ENCODE data around the gene SNRK. TPM values are rescaled to one million over a fixed set of nuclear protein-coding genes. Genes with fewer than 3 reads are reported as not detected.
A peak's percentile ranks its signal among the peaks of the same experiment; 100 is the strongest.

The SNRK gene
- total and polyA plus RNA-seq, 3 donors from 2014 or later = 27.5 to 42.4 (median 37.4) TPM

DNA sequence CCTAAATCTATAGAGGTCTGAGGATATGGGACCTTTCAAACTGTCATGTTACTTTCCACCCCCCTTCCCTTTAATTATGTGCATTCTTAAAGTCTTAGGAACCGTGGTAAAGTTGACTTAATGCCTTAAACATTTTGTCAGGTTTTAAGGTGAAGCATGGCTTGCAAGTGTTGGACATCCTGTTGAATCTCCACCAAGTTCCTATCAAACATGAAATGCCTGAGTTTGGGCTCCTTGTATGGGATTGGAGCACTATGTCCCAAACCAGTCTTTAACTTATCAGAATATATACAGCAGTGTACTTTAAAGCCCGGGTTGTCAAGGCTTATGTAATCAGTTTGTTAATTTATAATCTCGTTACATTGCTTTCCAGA lies 1.1 kb downstream of the SNRK start:
- intact Hi-C loops (cut with DNase I; ENCODE audit: low total_unique reads) = no loop called here
- TF ChIP-seq POLR2A (IDR thresholded peaks at IDR 0.05) = no peak
- TF ChIP-seq, protein P1, sequence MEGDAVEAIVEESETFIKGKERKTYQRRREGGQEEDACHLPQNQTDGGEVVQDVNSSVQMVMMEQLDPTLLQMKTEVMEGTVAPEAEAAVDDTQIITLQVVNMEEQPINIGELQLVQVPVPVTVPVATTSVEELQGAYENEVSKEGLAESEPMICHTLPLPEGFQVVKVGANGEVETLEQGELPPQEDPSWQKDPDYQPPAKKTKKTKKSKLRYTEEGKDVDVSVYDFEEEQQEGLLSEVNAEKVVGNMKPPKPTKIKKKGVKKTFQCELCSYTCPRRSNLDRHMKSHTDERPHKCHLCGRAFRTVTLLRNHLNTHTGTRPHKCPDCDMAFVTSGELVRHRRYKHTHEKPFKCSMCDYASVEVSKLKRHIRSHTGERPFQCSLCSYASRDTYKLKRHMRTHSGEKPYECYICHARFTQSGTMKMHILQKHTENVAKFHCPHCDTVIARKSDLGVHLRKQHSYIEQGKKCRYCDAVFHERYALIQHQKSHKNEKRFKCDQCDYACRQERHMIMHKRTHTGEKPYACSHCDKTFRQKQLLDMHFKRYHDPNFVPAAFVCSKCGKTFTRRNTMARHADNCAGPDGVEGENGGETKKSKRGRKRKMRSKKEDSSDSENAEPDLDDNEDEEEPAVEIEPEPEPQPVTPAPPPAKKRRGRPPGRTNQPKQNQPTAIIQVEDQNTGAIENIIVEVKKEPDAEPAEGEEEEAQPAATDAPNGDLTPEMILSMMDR (IDR thresholded peaks at IDR 0.05) = no peak
- peak overlapping the region; percentile 70 to 91 for H3K27ac ChIP-seq
- no peak for DNase-seq
- 6% methylated on average over 3 of the region's 3 CpGs for WGBS, 2 donors
- peak overlapping the region; percentile 65 to 84 for H3K4me3 ChIP-seq
- peaks cover 6% of the 10 kb centered on the region for H3K4me1 ChIP-seq
- H3K36me3 ChIP-seq (ENCODE audit: low read depth, missing control alignments) = no peaks in the 10 kb centered on the region
- no peaks in the 10 kb centered on the region for H3K9me3 ChIP-seq
- H3K27me3 ChIP-seq = no peaks in the 10 kb centered on the region

DNA sequence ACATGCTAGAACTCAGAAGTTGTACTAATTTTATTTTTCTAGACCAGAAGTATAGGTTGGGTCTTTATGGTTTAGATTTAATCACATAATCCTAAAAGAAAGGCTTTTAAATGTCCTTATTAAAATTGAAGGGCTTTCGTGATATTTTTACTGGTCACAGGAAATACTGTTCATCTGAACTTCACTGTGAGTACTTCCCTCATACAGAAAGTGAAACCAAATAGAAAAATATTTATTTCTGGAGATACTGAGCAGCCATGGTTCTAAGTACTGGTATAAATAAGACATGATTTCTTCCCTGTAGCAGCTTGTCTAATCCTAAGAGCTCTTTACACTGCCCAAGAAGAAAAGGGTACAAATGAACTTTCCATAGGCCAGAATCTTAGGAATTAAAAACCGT lies 2.0 kb downstream of the SNRK start:
- H3K27ac ChIP-seq = peak overlapping the region in 1 of 2 donors; percentile 60

DNA sequence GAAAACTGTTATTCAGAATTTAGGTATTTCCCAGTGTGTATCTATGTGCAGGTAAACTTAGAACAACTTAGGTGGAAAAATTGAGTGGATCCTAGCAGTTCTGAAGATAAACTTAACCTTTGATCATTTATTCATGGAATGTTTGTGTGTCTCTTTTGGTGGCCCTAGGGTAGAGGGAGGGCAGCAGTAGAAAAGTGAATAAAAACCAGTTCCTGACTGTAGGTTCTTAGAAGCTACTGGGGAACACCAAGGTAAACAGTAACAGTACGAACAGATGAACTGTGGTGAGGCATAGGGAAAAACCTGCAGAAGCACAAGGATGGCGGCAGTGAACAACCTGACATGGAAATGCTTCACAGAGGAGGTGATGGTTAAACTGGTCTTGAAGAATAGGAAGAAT lies 2.5 kb downstream of the SNRK start:
- Histone ChIP-seq H3K4me1 (peaks cover 6% of the 10 kb centered on the region), H3K4me3 (no peak overlapping the region), H3K27me3 (no peaks in the 10 kb centered on the region), H3K27ac (peak overlapping the region in 1 of 2 donors; percentile 60), H3K36me3 (ENCODE audit: low read depth, missing control alignments) (no peaks in the 10 kb centered on the region), H3K9me3 (no peaks in the 10 kb centered on the region)
- no peak for TF ChIP-seq POLR2A (IDR thresholded peaks at IDR 0.05)
- TF ChIP-seq, protein P1 (IDR thresholded peaks at IDR 0.05) = no peak
- DNase-seq = no peak
- WGBS, 2 donors = 68 to 70% methylated on average over 2 of the region's 2 CpGs
- intact Hi-C loops (cut with DNase I; ENCODE audit: low total_unique reads) = no loop called here

More for the DNA sequence above, 2.0 kb downstream of the SNRK start:
- DNase-seq = no peak
- TF ChIP-seq POLR2A (IDR thresholded peaks at IDR 0.05) = no peak
- TF ChIP-seq, protein P1 (IDR thresholded peaks at IDR 0.05) = no peak
- Histone ChIP-seq H3K27me3 (no peaks in the 10 kb centered on the region), H3K9me3 (no peaks in the 10 kb centered on the region), H3K4me3 (peak overlapping the region in 1 of 2 donors; percentile 84), H3K36me3 (ENCODE audit: low read depth, missing control alignments) (no peaks in the 10 kb centered on the region), H3K4me1 (peaks cover 6% of the 10 kb centered on the region)
- intact Hi-C loops (cut with DNase I; ENCODE audit: low total_unique reads) = no loop called here
- 23 to 26% methylated on average over 2 of the region's 2 CpGs for WGBS, 2 donors

DNA sequence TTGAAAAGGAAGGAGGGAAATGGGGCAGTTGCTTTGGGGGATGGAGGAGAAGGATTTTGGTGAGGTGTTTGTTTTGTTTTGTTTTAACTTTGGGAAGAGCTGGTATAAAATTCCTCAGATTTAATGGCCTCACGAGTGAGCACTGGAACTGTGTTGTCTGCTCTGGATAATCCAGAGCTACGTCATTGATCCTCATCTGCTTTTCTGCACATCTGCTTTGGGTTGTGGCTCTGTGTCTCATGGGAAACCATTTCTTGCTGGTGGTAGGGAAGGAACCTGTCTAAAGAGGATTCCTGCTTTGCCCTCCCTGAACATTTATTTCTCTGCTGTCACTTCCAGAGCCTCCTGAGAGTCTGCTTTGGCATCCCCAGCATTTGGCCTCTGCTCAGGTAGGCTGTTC lies 3.1 kb downstream of the SNRK start:
- H3K27ac ChIP-seq = no peak overlapping the region
- no peak overlapping the region for H3K4me3 ChIP-seq
- 64 to 73% methylated on average over 2 of the region's 2 CpGs for WGBS, 2 donors
- intact Hi-C loops (cut with DNase I; ENCODE audit: low total_unique reads) = no loop called here
- H3K4me1 ChIP-seq = peaks cover 6% of the 10 kb centered on the region
- H3K27me3 ChIP-seq = no peaks in the 10 kb centered on the region
- H3K36me3 ChIP-seq (ENCODE audit: low read depth, missing control alignments) = no peaks in the 10 kb centered on the region
- DNase-seq = no peak
- TF ChIP-seq, protein P1 (IDR thresholded peaks at IDR 0.05) = no peak
- no peak for TF ChIP-seq POLR2A (IDR thresholded peaks at IDR 0.05)
- H3K9me3 ChIP-seq = no peaks in the 10 kb centered on the region

DNA sequence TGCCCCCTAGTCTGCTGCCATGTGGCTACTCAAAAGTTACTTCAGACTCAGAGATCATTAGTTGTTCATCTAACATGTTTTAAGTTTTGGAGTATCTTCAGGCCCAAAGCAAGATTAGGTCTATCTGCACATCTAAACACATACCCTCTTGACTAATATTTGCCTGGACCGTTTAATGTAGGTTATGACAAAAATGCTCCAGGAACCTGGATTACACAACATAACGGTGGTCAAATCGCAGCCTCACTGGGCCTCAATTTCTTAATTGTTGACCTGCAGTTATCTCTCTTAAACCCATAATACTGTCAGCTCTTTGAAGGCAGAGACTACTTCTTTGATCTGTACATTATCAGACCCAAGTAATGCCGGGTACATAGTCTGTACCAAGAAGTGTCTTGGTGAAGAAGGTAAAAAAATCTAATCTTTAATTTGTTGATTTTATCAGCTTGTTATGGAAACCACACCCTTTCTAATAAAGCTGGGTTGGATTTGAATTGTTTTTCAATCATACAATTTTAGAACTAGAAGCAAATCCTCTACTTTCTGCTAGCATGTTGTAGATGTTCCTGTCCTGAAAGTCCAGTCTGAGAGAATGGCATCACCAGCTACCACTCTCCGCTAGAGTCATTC lies 3.6 kb downstream of the SNRK start:
- peaks cover 6% of the 10 kb centered on the region for H3K4me1 ChIP-seq
- no peaks in the 10 kb centered on the region for H3K27me3 ChIP-seq
- no peak overlapping the region for H3K27ac ChIP-seq
- H3K36me3 ChIP-seq (ENCODE audit: low read depth, missing control alignments) = no peaks in the 10 kb centered on the region
- DNase-seq = no peak
- TF ChIP-seq, protein P1 (IDR thresholded peaks at IDR 0.05) = no peak
- TF ChIP-seq POLR2A (IDR thresholded peaks at IDR 0.05) = no peak
- 67 to 78% methylated on average over 5 of the region's 5 CpGs for WGBS, 2 donors
- intact Hi-C loops (cut with DNase I; ENCODE audit: low total_unique reads) = no loop called here
- no peak overlapping the region for H3K4me3 ChIP-seq
- H3K9me3 ChIP-seq = no peaks in the 10 kb centered on the region

All from testis (tissue), 3 donors.